CD4-positive, alpha-beta T cell treated with Interleukin-6 at 100 ng/mL for 8 hours (primary cell): ENCODE results near the gene SDR39U1.

Experiments used
- DNase-seq: peaks from one replicate; pipeline ENCODE4 v3.0.0-alpha.2; 2020; ENCODE audit warnings: mixed read lengths, low spot score

SDR39U1 gene

GRCh38 chr14:24390701-24391468 lies 51.7 kb downstream of the SDR39U1 start:
- DNase-seq = no peak
